ENCODE results near the gene AXL.
"Not testable (repeated sequence)": the region's sequence is repeated elsewhere in the genome, so short reads cannot be mapped to it uniquely, and the experiment has no call there.

Gene AXL

DNA sequence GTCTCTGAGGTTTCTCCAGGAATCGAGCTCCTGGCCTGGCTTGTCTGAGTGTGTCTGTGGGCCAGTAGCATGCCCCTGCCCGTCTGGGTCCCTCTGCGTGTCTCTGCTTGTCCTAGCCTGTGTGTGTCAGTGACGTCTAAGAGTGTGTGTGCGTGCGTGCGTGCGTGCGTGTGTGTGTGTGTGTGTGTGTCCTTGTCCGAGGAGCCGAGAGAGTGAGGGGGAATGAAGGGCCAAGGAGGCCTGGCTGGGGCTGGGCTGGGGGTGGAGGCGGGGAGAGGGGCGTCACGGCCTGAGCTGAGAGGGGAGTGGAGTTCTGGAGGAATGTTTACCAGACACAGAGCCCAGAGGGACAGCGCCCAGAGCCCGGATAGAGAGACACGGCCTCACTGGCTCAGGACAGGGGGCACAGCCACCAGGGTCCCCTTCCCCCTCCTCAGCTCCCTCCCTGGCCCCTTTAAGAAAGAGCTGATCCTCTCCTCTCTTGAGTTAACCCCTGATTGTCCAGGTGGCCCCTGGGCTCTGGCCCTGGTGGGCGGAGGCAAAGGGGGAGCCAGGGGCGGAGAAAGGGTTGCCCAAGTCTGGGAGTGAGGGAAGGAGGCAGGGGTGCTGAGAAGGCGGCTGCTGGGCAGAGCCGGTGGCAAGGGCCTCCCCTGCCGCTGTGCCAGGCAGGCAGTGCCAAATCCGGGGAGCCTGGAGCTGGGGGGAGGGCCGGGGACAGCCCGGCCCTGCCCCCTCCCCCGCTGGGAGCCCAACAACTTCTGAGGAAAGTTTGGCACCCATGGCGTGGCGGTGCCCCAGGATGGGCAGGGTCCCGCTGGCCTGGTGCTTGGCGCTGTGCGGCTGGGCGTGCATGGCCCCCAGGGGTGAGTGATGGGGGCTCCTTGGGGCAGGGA, at the start of gene AXL:
AXL (plus strand) TSS at position 609 of the 893 bp plus-strand sequence; CDS start at position 779, 170 bp downstream.
- DNase-seq = no peak

DNA sequence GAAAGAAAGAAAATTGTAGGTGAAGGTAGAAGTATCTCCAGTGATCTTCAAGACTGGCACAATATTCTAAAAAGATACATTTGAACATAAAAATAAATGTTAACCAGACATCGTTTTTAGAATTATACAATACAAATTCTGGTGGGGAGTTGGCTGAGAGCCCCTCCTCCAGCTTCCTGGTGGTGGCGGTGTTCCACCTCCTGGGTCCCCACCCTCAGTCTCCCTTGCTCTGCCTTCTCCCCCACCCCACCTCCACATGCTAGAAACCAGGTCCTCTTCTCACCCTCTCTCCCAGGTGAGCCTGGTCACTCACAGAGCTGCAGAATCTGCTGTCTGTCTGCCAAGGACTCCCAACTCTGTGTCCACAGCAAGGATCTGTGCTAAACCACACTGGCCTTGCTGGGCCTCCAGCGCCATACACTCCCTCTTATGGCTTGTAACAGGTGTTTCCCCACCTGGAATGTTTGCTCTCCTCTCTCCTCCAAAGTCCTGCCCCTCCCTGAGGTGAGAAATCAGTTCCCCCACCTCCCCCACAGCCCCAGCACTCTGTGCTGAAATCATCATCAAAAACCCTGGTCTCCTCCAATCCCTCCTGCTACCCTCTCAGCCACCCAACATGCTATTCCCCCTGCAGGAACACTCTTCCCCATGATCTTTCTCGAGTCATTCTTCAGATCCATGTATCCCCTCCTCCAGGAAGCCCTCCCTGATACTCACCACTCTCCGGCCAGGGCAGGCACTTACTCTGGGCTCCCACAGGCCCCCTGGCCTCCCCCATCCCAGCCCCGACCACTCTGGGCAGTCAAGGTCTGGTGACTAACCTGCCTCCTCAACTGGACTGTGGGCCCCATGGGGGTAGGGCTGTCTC, 46.5 kb upstream of the AXL start:
- no peak for DNase-seq

DNA sequence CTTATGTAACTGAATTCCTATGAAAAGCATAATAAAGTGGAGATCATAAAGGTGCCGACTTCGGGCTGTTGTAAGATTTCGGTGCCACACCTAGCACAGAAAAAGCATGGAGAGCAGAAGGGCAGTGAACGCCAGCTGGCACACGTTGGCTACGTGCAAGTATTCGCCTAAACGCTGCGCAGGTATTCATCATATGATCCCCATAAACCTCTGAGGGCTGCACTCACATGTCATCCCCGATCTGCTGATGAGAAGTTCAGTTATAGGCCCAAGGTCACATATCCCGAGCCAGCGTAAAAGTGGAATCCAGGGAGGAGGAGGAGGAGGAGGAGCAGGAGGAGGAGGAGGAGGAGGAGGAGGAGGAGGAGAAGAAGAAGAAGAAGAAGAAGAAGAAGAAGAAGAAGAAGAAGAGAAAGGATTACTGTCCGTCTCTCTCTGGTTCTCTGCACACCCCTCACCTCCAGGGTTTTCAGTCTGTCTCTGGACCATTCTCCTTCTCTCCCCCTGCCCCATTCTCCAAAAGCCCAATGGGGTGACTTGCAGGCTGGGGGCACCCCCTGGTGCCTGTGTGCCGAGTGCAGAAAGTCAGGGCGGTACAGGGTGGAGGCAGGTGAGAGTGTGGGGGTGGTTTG, 44.6 kb upstream of the AXL start:
- DNase-seq = no peak

- DNase-seq = no peak
Measured at GRCh38 chr19:41175801-41176777, 42.9 kb upstream of the AXL start.

GRCh38 chr19:41180173-41180572, 38.9 kb upstream of the AXL start:
- DNase-seq = not testable (repeated sequence)

DNA sequence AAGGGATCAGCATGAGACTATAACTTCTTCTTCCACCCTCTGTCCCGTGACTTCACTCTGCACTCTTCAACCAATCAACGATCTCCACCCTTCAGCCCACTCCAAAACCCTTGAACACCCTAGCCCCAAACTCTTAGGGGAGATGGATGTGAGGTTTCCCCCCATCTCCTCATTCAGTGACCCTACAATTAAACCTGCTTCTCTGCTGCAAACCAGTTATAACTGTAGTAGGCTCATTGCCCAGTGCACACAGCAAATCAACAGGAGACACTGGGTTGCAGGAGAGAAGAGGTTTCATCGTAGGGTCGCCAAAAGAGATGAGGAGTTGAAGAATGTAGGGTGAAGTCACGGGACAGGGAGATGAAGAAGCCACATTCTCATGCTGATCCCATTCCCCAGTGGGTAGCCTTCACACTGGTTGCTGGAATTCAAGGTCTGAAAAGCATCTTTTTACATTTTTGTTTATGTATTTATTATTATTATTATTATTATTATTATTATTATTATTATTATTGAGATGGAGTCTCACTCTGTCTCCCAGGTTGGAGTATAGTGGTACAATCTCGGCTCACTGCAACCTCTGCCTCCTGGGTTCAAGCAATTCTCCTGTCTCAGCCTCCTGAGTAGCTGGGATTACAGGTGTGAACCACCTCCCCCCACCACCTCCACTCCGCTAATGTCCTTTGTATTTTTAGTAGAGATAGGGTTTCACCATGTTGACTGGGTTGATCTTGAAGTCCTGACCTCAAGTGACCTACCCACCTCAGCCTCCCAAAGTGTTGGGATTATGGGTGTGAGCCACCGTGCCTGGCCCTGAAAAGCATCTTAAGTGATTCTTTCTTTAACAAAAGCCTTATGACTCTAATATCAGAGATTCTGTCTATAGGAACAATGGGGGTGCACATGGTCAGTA, 31.8 kb upstream of the AXL start:
- DNase-seq = no peak

DNA sequence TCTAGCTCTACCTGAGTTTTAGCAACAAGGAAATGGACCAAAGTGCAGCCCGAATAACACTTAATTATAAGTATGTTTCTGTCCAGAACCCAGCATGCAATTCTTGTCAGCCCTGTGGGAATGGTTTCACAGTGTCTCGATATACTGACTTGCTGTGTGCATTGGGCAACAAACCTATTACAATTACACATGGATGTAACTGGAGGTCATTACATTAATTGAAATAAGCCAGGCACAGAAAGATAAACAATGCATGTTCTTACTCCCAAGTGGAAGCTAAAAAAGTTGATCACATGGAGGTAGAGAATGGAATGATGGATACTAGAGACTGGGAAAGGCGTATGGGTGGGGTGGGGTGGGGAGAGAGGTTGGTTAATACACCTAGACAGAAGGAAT, 31.1 kb upstream of the AXL start:
- no peak for DNase-seq

GRCh38 chr19:41189425-41190065, 29.5 kb upstream of the AXL start:
- DNase-seq = no peak

- DNase-seq = no peak
Measured at GRCh38 chr19:41192574-41193429, 26.2 kb upstream of the AXL start, which contains the start of gene CYP2S1. TSS of gene CYP2S1 (plus strand) at chr19:41193219. CDS start at chr19:41193265, 46 bp downstream.

DNA sequence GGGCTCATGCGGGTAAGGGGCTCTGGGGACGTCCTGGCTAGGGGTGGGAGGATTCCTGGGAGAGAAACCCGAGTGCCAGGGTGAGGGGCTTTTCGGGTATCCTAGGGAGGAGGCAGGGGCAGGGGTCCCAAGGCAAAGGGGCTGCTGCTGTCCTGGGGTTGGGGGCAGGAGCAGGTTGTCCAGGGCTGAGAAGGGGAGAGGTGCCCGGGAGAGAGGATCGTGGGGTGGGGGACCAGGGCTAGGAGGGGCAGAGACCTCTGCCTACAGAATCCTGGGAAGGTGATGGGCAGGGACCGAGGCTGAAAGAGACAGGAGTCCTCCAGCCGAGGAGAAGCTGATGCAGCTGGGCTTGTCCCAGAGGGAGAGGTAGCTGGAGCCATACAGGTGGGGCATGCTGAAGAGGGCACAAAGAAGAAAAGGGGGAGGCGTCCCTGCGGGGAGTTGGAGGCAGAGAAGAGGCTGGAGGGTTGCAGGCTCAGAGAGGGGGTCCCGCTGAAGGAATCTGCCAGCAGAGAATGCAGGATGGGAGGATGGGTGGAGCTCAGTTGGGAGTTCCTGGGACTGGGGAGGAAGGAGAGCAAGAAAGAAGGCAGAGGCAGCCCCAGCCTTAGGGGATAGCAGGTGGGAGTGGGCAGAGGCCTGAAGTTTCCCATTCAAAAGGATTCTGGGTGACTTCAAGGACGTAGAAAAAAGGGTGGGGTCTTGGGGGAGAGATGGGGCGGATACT, 25.4 kb upstream of the AXL start:
- no peak for DNase-seq

DNA sequence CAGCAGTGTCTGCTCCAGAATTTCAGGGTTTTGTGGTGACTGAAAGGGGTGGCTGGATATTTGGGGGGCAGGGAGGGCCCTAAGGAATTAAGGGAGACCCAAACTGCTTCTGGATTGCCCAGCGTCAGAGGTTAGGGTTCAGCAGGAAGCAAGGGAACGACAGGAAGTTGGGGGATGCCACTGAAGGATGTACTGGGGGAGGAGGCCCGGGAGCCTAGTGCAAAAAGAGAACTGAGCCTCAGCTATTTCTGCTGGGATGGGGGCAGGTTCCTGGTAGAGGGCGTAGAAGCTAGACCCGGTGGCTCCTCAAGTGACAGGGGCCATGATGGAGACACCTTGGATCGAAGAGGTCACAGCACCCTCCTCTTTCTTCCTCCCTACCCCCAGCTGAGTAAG, 24.9 kb upstream of the AXL start:
- no peak for DNase-seq

DNA sequence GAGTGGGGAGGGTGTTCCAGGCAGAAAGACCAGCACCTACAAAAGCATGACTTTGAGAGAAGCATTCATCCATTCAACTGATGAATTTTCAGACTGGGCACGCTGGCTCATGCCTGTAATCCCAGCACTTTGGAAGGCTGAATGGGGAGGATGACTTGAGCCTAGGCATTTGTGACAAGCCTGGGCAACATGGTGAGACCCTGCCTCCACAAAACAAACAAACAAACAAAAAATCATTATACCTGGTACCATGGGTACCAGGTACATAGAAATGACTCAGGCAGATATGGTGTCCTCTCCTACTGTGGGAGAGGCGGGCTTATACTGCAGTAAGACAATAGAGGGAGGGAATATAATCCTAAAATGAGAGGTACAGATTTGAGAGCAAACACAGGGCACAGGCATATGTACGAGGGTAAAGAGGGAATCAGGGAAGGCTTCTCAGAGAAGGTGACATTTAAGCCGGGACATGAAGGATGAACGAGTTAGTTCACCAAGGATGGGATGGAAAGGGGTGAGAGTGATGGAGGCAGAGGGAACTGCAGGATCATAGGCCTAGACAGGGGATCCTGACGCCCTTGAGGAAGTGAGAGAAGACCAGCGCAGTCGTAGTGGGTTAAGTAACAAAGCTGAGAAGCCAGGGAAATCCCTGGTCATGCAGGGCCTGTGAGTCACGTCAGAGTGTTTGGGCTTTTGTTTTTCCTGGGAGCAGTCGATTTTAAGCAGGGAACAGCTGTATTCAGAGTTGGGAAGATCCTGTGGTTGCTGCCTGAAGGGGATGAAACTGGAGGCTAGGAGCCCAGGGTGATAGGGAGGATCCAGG, 23.1 kb upstream of the AXL start:
- DNase-seq = no peak

GRCh38 chr19:41198559-41198958, 20.5 kb upstream of the AXL start:
- no peak for DNase-seq

DNA sequence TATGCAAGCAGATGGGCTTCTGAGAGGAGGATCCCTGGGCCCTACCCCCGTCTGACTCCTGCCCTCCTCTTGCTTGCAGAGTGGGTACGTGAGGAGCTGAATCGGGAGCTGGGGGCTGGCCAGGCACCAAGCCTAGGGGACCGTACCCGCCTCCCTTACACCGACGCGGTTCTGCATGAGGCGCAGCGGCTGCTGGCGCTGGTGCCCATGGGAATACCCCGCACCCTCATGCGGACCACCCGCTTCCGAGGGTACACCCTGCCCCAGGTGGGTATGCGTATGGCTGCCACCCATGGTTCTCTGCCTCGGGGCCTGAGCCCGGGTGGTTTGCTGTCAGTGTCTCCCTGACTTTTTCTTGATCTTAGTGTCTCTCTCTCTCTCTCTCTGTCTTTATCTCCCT, 15.7 kb upstream of the AXL start:
- no peak for DNase-seq

DNA sequence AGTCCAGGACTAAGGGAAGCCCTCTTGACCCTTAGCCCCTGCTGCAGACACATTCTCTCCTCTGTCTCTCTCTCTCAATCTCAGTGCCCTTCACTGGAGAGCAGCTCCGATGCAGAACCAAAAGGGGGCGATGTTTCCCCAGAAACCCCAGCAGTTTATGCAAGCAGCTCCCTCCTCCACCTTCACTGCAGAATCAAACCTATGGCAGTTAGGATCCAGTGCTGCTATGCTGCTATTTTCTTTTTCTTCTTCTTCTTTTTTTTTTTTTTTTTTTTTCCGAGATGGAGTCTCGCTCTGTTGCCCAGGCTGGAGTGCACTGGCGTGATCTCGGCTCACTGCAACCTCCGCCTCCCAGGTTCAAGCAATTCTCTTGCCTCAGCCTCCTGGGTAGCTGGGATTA, 14.7 kb upstream of the AXL start:
- peak; percentile 52 to 66 (median 58) for DNase-seq

- DNase-seq = no peak
Measured at GRCh38 chr19:41205995-41206394, 13.0 kb upstream of the AXL start.

DNA sequence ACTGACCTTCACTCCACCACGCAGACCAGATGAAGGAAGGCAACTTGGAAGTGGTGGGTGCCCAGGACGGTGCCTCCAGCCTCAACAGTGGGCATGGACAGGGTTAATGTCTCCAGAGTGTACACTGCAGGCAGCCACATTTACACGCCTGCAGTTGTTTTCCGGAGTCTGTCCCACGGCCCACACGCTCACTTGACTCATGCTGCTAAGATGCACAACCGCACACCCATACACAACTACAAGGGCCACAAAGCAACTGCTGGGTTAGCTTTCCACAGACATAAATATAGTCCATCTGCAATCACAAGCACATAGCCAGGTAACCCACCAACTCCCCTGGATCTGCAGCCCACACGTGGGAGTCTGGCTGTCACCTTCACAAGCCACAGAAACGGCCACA, 12.6 kb upstream of the AXL start:
- no peak for DNase-seq

All from activated CD4-positive, CD25-positive, alpha-beta regulatory T cell (primary cell).